ENCODE data around the gene OCSTAMP. TPM values are rescaled to one million over a fixed set of nuclear protein-coding genes. Genes with fewer than 3 reads are reported as not detected.

Gene OCSTAMP
- total RNA-seq, 4 donors from 2014 or later, result not detected

GRCh38 chr20:46562373-46563169 is 12.1 kb upstream of the OCSTAMP start:
- Histone ChIP-seq H3K27ac (peak overlapping the region; percentile 21 to 93 (median 82)), H3K27me3 (no peaks in the 10 kb centered on the region), H3K4me1 (peaks cover 0 to 27% (median 10%) of the 10 kb centered on the region in 4 donors), H3K4me3 (peak overlapping the region; percentile 5 to 50 (median 24)), H3K9me3 (no peaks in the 10 kb centered on the region), H3K36me3 (no peaks in the 10 kb centered on the region)
- TF ChIP-seq POLR2A (IDR thresholded peaks at IDR 0.05) (no peak), EP300 (IDR thresholded peaks at IDR 0.05) (peak in 1 of 2 donors; percentile 60)
- TF ChIP-seq, protein P1, sequence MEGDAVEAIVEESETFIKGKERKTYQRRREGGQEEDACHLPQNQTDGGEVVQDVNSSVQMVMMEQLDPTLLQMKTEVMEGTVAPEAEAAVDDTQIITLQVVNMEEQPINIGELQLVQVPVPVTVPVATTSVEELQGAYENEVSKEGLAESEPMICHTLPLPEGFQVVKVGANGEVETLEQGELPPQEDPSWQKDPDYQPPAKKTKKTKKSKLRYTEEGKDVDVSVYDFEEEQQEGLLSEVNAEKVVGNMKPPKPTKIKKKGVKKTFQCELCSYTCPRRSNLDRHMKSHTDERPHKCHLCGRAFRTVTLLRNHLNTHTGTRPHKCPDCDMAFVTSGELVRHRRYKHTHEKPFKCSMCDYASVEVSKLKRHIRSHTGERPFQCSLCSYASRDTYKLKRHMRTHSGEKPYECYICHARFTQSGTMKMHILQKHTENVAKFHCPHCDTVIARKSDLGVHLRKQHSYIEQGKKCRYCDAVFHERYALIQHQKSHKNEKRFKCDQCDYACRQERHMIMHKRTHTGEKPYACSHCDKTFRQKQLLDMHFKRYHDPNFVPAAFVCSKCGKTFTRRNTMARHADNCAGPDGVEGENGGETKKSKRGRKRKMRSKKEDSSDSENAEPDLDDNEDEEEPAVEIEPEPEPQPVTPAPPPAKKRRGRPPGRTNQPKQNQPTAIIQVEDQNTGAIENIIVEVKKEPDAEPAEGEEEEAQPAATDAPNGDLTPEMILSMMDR (IDR thresholded peaks at IDR 0.05), result peak; percentile 83 to 95 (median 85)
- DNase-seq (ENCODE audit: low spot score in 2 of 2), result peak; percentile 81 to 95
- 6 to 11% methylated on average over 19 of the region's 19 CpGs for WGBS, 2 donors

GRCh38 chr20:46562009-46562372 is 11.5 kb upstream of the OCSTAMP start:
- no peak for DNase-seq (ENCODE audit: low spot score in 2 of 2)
- no peaks in the 10 kb centered on the region for H3K36me3 ChIP-seq
- H3K4me3 ChIP-seq, result peak overlapping the region; percentile 5 to 50 (median 24)
- peaks cover 0 to 27% (median 10%) of the 10 kb centered on the region in 4 donors for H3K4me1 ChIP-seq
- 37 to 46% methylated on average over 5 of the region's 5 CpGs for WGBS, 2 donors
- H3K9me3 ChIP-seq, result no peaks in the 10 kb centered on the region
- H3K27ac ChIP-seq, result peak overlapping the region; percentile 21 to 93 (median 82)
- no peaks in the 10 kb centered on the region for H3K27me3 ChIP-seq
- no peak for TF ChIP-seq POLR2A (IDR thresholded peaks at IDR 0.05)
- no peak for TF ChIP-seq EP300 (IDR thresholded peaks at IDR 0.05)
- TF ChIP-seq, protein P1 (IDR thresholded peaks at IDR 0.05), result no peak

DNA sequence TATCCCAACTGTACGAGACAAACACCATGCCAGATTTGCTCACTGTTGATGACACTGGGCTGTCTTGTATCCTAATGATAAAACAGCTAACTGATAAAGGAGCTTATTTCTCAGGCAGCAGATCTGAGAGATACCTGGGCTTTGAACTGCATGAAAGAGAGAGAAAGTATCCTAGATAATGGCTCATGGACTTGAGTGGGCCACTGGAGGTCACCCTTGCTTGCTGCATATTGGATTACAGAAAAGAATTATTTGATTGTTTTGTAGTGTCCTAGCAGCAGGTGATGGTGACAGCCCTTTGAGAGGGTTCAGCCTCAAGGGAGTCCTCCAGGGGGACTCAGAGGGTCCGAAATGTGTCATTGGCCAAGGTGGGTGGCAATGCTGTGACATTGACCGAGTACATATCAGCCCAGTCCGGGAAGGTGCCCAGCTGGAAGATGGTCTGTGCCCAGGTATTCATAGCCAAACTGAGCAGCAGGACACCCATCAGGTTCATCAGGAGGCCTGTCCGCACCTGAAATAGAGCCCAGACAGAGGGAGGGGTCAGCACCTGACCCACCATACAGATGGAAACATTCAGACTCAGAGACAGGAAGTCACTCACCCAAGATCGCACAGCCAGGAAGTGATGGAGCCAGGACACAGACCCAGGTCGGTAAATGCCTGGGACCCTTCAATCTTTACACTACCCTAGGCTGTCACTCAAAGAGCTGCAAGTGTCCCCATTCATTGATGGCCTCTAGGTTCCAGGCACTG is 9.4 kb upstream of the OCSTAMP start:
- 83 to 91% methylated on average over 5 to 7 of the region's 7 CpGs for WGBS, 2 donors
- TF ChIP-seq, protein P1 (IDR thresholded peaks at IDR 0.05), result no peak
- TF ChIP-seq EP300 (IDR thresholded peaks at IDR 0.05) (no peak), POLR2A (IDR thresholded peaks at IDR 0.05) (no peak)
- H3K4me1 ChIP-seq, result peaks cover 0 to 27% (median 10%) of the 10 kb centered on the region in 4 donors
- no peaks in the 10 kb centered on the region for H3K9me3 ChIP-seq
- H3K27ac ChIP-seq, result no peak overlapping the region
- no peak for DNase-seq (ENCODE audit: low spot score in 2 of 2)
- H3K36me3 ChIP-seq, result no peaks in the 10 kb centered on the region
- no peaks in the 10 kb centered on the region for H3K27me3 ChIP-seq
- no peak overlapping the region for H3K4me3 ChIP-seq

GRCh38 chr20:46559001-46559400 is 8.5 kb upstream of the OCSTAMP start:
- no peak for DNase-seq (ENCODE audit: low spot score in 2 of 2)
- Histone ChIP-seq H3K4me3 (no peak overlapping the region), H3K36me3 (no peaks in the 10 kb centered on the region), H3K4me1 (peaks cover 0 to 27% (median 10%) of the 10 kb centered on the region in 4 donors), H3K9me3 (no peaks in the 10 kb centered on the region), H3K27me3 (no peaks in the 10 kb centered on the region), H3K27ac (peak overlapping the region in 1 of 4 donors; percentile 13)
- TF ChIP-seq EP300 (IDR thresholded peaks at IDR 0.05) (no peak), POLR2A (IDR thresholded peaks at IDR 0.05) (no peak)
- TF ChIP-seq, protein P1 (IDR thresholded peaks at IDR 0.05), result no peak
- 87 to 93% methylated on average over 3 of the region's 3 CpGs for WGBS, 2 donors

Data from tibial nerve (tissue), 4 donors.